ENCODE measurements around the gene ADGRD1. TPM values are rescaled to one million over a fixed set of nuclear protein-coding genes. Genes with fewer than 3 reads are reported as not detected.

The ADGRD1 gene
- not detected for total RNA-seq

DNA sequence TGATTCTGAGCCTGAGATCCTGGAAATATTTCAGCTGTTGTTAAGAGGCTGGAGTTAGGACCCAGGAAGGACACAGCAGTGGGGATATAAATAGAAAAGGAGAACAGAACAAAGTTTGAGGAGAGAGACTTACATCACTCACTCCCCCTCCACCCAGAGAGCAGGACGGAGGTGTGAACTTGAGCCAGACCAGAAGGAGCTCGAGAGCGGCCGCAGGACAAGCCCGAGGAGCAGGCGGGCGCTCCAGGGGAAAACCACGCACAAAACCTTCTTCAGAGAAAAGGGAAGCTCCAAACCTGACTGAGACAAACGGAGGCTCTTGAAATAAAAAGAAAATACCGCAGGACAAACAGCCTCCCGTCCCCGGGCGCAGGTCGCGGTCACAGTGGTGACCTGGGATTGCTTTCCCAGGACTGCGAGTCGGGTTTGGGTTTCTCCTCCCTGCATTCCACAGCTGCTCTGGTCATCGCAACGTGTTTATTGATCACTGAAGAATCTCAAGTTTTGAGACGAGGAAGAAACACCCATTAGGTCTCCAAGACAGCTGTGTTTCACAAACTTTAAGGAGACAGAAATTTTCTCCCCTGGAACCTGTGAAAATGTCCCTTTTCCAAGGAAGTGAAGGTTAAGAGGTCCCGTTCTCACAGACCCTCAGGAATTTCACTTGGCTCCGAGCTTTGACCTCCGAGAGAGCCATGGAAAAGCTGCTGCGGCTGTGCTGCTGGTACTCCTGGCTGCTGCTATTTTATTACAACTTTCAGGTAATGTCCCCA is at the start of gene ADGRD1:
Gene ADGRD1 (plus strand): TSS at position 137 of the 773 bp plus-strand sequence. CDS start 559 bp downstream, at position 696.

Other genes starting within 250 kb of the ADGRD1 start
- under 1 TPM in 1 of 2 experiments, not detected in 1; 0.18 TPM for gene RIMBP2, start 237.6 kb upstream of the ADGRD1 start, total RNA-seq
- gene STX2, start 114.7 kb upstream of the ADGRD1 start, total RNA-seq: 10 to 100 TPM; 28.9 to 30.9 TPM
- 100 to 1,000 TPM; 845 to 890 TPM for gene RAN, start 81.8 kb upstream of the ADGRD1 start, total RNA-seq

Data from activated naive CD4-positive, alpha-beta T cell treated with anti-CD3 and anti-CD28 coated beads, Interleukin-2, amount 10 ng/mL, durations not matched to agents 5 hours and 36 hours (primary cell).